HCT116 (cell line): ENCODE data around the gene GNG13.

Experiments used
- ATF3 ChIP-seq: IDR thresholded peaks from 2 replicates; pipeline ENCODE4 v1.6.1; 2012
- CTCF ChIP-seq, 3 experiments: fragments of 200-600 bp in 1 of 3; sonication (generic) in 1 of 3; IDR thresholded peaks in 2 of 3; conservative IDR thresholded peaks in 1 of 3; 2 replicates each; pipeline ENCODE4 v1.5.1; 2012 to 2017; ENCODE audit warnings: low read depth in 2 of 3, low read length in 2 of 3, antibody characterized with exemption in 1 of 3, borderline replicate concordance in 1 of 3, control low read depth in 1 of 3, mild to moderate bottlenecking in 1 of 3, mixed read lengths in 1 of 3, mixed run types in 1 of 3, moderate library complexity in 1 of 3; ENCODE audit not compliant: insufficient read depth in 1 of 3
- EGR1 ChIP-seq: IDR thresholded peaks from 2 replicates; pipeline ENCODE4 v1.6.1; 2012; ENCODE audit warnings: low read depth
- EZH2 ChIP-seq: fragments of 200-600 bp; sonication (generic); IDR thresholded peaks from 2 replicates; pipeline ENCODE4 v1.6.1; 2017; ENCODE audit warnings: antibody characterized with exemption, mixed run types
- EZH2phosphoT487 ChIP-seq: fragments of 200-600 bp; IDR thresholded peaks from 2 replicates; pipeline ENCODE4 v1.6.1; 2018; ENCODE audit warnings: antibody characterized with exemption, borderline replicate concordance
- JUND ChIP-seq: IDR thresholded peaks from 2 replicates; pipeline ENCODE4 v1.6.1; 2012
- MAX ChIP-seq: IDR thresholded peaks from 2 replicates; pipeline ENCODE4 v1.6.1; 2012
- POLR2A ChIP-seq: IDR thresholded peaks from 2 replicates; pipeline ENCODE4 v1.7.0; 2011; ENCODE audit warnings: borderline replicate concordance; ENCODE audit not compliant: insufficient read depth, insufficient read length; ENCODE audit errors: extremely low read depth
- YY1 ChIP-seq: IDR thresholded peaks from 2 replicates; pipeline ENCODE4 v1.6.1; 2011; ENCODE audit warnings: low read length, low read depth, moderate library complexity, mild to moderate bottlenecking; ENCODE audit not compliant: insufficient replicate concordance; ENCODE audit errors: extremely low read depth
- ZNF274 ChIP-seq: fragments of 200-500 bp; sonication (Bioruptor generic); IDR thresholded peaks from 2 replicates; pipeline ENCODE4 v1.6.1; 2014; ENCODE audit warnings: mild to moderate bottlenecking, low read depth, low read length, inconsistent platforms
- TF ChIP-seq, protein P1 (sequence below): IDR thresholded peaks from 2 replicates; pipeline ENCODE4 v1.6.1; 2012; ENCODE audit warnings: low read depth

- TF ChIP-seq, protein P1, sequence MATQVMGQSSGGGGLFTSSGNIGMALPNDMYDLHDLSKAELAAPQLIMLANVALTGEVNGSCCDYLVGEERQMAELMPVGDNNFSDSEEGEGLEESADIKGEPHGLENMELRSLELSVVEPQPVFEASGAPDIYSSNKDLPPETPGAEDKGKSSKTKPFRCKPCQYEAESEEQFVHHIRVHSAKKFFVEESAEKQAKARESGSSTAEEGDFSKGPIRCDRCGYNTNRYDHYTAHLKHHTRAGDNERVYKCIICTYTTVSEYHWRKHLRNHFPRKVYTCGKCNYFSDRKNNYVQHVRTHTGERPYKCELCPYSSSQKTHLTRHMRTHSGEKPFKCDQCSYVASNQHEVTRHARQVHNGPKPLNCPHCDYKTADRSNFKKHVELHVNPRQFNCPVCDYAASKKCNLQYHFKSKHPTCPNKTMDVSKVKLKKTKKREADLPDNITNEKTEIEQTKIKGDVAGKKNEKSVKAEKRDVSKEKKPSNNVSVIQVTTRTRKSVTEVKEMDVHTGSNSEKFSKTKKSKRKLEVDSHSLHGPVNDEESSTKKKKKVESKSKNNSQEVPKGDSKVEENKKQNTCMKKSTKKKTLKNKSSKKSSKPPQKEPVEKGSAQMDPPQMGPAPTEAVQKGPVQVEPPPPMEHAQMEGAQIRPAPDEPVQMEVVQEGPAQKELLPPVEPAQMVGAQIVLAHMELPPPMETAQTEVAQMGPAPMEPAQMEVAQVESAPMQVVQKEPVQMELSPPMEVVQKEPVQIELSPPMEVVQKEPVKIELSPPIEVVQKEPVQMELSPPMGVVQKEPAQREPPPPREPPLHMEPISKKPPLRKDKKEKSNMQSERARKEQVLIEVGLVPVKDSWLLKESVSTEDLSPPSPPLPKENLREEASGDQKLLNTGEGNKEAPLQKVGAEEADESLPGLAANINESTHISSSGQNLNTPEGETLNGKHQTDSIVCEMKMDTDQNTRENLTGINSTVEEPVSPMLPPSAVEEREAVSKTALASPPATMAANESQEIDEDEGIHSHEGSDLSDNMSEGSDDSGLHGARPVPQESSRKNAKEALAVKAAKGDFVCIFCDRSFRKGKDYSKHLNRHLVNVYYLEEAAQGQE, result no peak
- TF ChIP-seq EZH2 (no peak), MAX (no peak), CTCF (IDR thresholded peaks at IDR 0.05 in 2 of 3, conservative IDR thresholded peaks at IDR 0.05 in 1 of 3; ENCODE audit: borderline replicate concordance in 1 of 3, insufficient read depth in 1 of 3, low read depth in 2 of 3, low read length in 2 of 3) (no peak), POLR2A (no peak), EGR1 (no peak), EZH2phosphoT487 (no peak), YY1 (no peak), JUND (no peak), ATF3 (no peak), ZNF274 (no peak)
Measured at GRCh38 chr16:764184-764750, 36.3 kb downstream of the GNG13 start.
